Kidney epithelial cell (primary cell): ENCODE measurements around the gene IMP3. TPM values are rescaled to one million over a fixed set of nuclear protein-coding genes. Genes with fewer than 3 reads are reported as not detected.

Experiments used
- DNase-seq: peaks from one replicate; pipeline ENCODE4 v3.0.0-alpha.2; 2010; ENCODE audit warnings: low read depth
- H3K27me3 ChIP-seq: 2 replicates; pipeline ENCODE4 v1.6.0; 2011; ENCODE audit warnings: low read length; ENCODE audit not compliant: control insufficient read depth, insufficient read depth
- H3K36me3 ChIP-seq: 2 replicates; pipeline ENCODE4 v1.5.1; 2011; ENCODE audit warnings: low read length; ENCODE audit not compliant: control insufficient read depth, insufficient read depth
- H3K4me3 ChIP-seq: 2 replicates; pipeline ENCODE4 v1.5.1; 2011; ENCODE audit warnings: low read depth, mild to moderate bottlenecking, control low read depth, low read length
- CTCF ChIP-seq: IDR thresholded peaks from 2 replicates; pipeline ENCODE4 v1.5.1; 2011; ENCODE audit warnings: mild to moderate bottlenecking, moderate library complexity, low read length, control low read depth, inconsistent platforms; ENCODE audit not compliant: insufficient read depth, poor library complexity, severe bottlenecking
- total RNA-seq: library from RNA; depleted of rRNA; stranded (reverse); fragments of >200 nt; gene quantifications from 2 replicates; pipeline ENCODE4 v1.2.3, GENCODE V29; 2015

The IMP3 gene
- total RNA-seq, 1 donor from 2014 or later: 97.7 TPM

- no peak for DNase-seq
- Histone ChIP-seq H3K36me3 (peaks cover 1% of the 10 kb centered on the region), H3K27me3 (no peaks in the 10 kb centered on the region), H3K4me3 (no peak overlapping the region)
- TF ChIP-seq CTCF: no peak
Observed at GRCh38 chr15:75620058-75620820, 19.8 kb downstream of the IMP3 start.

- DNase-seq: no peak
- Histone ChIP-seq H3K36me3 (peaks cover 1% of the 10 kb centered on the region), H3K4me3 (no peak overlapping the region), H3K27me3 (no peaks in the 10 kb centered on the region)
- no peak for TF ChIP-seq CTCF
Observed at GRCh38 chr15:75616766-75617165, 23.3 kb downstream of the IMP3 start.

GRCh38 chr15:75606711-75607699, 33.0 kb downstream of the IMP3 start:
- Histone ChIP-seq H3K36me3 (peaks cover 1% of the 10 kb centered on the region), H3K4me3 (no peak overlapping the region), H3K27me3 (no peaks in the 10 kb centered on the region)
- no peak for TF ChIP-seq CTCF
- DNase-seq: no peak

GRCh38 chr15:75606026-75606425, 34.0 kb downstream of the IMP3 start:
- no peak for DNase-seq
- H3K27me3 ChIP-seq: no peaks in the 10 kb centered on the region
- peaks cover 1% of the 10 kb centered on the region for H3K36me3 ChIP-seq
- no peak overlapping the region for H3K4me3 ChIP-seq
- TF ChIP-seq CTCF: no peak

- DNase-seq: no peak
- TF ChIP-seq CTCF: no peak
- Histone ChIP-seq H3K4me3 (no peak overlapping the region), H3K27me3 (no peaks in the 10 kb centered on the region), H3K36me3 (peaks cover 2% of the 10 kb centered on the region)
Observed at GRCh38 chr15:75599401-75599800, 40.6 kb downstream of the IMP3 start.
